Osteocyte (in vitro differentiated cells): ENCODE measurements around the gene CANX. TPM values are rescaled to one million over a fixed set of nuclear protein-coding genes. Genes with fewer than 3 reads are reported as not detected.
A peak's percentile ranks its signal among the peaks of the same experiment; 100 is the strongest.

Experiments used
- DNase-seq: peaks from one replicate; pipeline ENCODE4 v3.0.0; 2021; ENCODE audit warnings: mixed read lengths; ENCODE audit not compliant: unreplicated experiment; ENCODE audit errors: extremely low spot score
- H3K27ac Mint-ChIP-seq: one replicate; pipeline ENCODE4 v1.8.0; 2021; ENCODE audit warnings: mild to moderate bottlenecking, mixed read lengths; ENCODE audit not compliant: unreplicated experiment
- H3K27me3 Mint-ChIP-seq: one replicate; pipeline ENCODE4 v1.8.0; 2021; ENCODE audit warnings: mixed read lengths; ENCODE audit not compliant: unreplicated experiment
- H3K36me3 Mint-ChIP-seq: one replicate; pipeline ENCODE4 v1.8.0; 2021; ENCODE audit warnings: mixed read lengths; ENCODE audit not compliant: unreplicated experiment
- H3K4me1 Mint-ChIP-seq: one replicate; pipeline ENCODE4 v1.8.0; 2021; ENCODE audit warnings: mixed read lengths; ENCODE audit not compliant: unreplicated experiment
- H3K4me3 Mint-ChIP-seq: one replicate; pipeline ENCODE4 v1.8.0; 2021; ENCODE audit warnings: mild to moderate bottlenecking, moderate library complexity, mixed read lengths; ENCODE audit not compliant: unreplicated experiment
- H3K9me3 Mint-ChIP-seq: one replicate; pipeline ENCODE4 v1.8.0; 2021; ENCODE audit warnings: mixed read lengths; ENCODE audit not compliant: unreplicated experiment
- total RNA-seq: library from RNA; stranded (reverse); gene quantifications from 2 replicates; pipeline ENCODE4 v1.2.1, GENCODE V29; 2021
- TF ChIP-seq, protein P1 (sequence below): fragments of 200-600 bp; sonication (generic); IDR thresholded peaks from 2 replicates; pipeline ENCODE4 v1.5.0; 2021; ENCODE audit warnings: antibody characterized with exemption, mild to moderate bottlenecking, moderate library complexity

The CANX gene
- total RNA-seq, 1 donor from 2014 or later = 809 TPM

DNA sequence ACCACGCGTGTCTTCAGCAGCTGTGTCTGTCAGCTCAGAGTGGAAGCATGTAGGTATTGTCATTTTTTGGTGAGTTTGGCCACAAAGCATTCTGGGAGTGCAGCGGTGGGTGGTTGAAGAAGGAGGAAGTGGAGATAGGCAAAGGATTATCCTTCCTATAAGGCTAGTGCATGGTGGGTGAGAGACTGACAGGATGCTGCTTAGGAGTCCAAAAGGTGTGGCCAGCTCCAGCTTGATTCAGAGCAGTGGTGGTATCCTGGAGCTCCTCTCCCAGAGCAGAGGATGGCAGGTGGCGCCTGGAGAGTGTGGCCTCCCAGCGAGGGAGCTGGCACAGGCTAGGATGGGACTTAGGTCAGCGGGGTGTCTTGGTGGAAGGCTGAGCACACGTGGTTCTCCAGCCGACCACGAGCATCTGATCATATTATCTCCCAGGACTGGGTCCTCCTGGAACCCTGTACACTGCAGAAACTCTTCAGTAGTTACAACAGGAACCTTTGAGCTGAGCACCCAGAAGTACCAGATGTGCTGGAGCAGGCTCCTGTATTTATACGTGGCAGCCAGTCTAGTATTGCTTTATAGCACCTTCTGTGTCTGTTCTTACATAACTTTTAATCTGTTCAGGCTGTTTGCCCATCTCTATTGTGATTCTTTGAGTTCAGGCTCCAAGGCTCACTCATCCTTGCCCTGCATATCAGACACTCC, 63.5 kb downstream of the CANX start:
- Mint-ChIP-seq H3K27me3 (no peaks in the 10 kb centered on the region), H3K36me3 (peaks cover 5% of the 10 kb centered on the region), H3K4me3 (no peak overlapping the region), H3K9me3 (no peaks in the 10 kb centered on the region), H3K27ac (peak overlapping the region; percentile 91), H3K4me1 (peaks cover 74% of the 10 kb centered on the region)
- no peak for DNase-seq
- TF ChIP-seq, protein P1, sequence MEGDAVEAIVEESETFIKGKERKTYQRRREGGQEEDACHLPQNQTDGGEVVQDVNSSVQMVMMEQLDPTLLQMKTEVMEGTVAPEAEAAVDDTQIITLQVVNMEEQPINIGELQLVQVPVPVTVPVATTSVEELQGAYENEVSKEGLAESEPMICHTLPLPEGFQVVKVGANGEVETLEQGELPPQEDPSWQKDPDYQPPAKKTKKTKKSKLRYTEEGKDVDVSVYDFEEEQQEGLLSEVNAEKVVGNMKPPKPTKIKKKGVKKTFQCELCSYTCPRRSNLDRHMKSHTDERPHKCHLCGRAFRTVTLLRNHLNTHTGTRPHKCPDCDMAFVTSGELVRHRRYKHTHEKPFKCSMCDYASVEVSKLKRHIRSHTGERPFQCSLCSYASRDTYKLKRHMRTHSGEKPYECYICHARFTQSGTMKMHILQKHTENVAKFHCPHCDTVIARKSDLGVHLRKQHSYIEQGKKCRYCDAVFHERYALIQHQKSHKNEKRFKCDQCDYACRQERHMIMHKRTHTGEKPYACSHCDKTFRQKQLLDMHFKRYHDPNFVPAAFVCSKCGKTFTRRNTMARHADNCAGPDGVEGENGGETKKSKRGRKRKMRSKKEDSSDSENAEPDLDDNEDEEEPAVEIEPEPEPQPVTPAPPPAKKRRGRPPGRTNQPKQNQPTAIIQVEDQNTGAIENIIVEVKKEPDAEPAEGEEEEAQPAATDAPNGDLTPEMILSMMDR = no peak

DNA sequence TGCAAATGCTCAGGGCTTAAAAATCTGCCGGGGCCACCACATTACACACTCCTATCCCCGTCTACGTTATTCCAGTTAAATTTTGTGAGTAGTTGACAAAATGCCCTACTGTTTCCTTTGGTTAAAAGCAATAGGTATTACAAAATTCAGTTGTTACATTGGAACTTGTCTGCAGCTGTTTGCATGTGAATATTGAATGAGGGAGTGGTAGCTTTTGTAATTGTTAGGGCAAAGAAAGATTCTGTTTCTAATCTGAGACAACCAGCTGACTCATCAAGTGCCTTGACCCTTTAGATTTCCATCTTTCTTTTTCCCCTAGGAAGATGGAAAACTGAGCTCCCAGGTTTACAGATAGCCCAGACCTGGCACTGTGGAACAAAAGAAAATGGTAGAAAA, 64.0 kb downstream of the CANX start:
- peaks cover 5% of the 10 kb centered on the region for H3K36me3 Mint-ChIP-seq
- no peak overlapping the region for H3K4me3 Mint-ChIP-seq
- TF ChIP-seq, protein P1 = no peak
- no peaks in the 10 kb centered on the region for H3K9me3 Mint-ChIP-seq
- no peaks in the 10 kb centered on the region for H3K27me3 Mint-ChIP-seq
- H3K27ac Mint-ChIP-seq = peak overlapping the region; percentile 91
- DNase-seq = no peak
- H3K4me1 Mint-ChIP-seq = peaks cover 79% of the 10 kb centered on the region

DNA sequence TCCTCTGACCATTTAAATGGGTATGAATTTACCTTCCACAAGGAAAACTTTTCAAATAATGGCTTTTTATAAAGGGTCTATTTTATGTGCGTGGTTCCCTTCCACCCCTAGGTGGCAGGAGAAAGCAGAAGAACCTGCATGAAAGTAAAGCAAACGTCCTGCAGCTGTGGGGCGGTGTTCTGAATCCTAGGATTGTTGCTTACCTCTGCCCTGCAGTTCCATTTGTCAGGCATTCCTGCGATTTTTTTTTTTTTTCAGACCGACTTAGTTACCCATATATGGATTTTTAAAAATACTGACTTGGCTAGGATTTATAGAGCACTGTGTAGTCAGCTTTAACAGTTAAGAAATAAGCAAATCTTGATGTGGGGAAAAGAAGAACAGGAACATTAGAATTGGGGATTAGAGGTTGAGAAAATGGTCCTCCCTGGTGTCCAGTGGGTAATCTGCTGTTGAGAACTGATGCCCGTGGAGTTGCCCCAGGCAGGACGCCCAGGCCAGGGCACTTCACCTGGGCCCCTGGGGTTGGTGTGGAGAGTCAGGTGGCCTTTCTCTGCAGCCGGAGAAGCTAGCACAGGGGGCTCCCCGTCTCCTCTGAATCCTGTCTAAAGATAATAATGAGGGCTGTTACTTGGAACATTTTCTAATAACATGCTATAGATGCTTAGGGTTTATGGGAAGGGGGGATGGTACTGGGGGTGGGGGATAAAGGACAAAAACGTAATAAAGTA, 64.6 kb downstream of the CANX start:
- H3K27ac Mint-ChIP-seq = peak overlapping the region; percentile 91

DNA sequence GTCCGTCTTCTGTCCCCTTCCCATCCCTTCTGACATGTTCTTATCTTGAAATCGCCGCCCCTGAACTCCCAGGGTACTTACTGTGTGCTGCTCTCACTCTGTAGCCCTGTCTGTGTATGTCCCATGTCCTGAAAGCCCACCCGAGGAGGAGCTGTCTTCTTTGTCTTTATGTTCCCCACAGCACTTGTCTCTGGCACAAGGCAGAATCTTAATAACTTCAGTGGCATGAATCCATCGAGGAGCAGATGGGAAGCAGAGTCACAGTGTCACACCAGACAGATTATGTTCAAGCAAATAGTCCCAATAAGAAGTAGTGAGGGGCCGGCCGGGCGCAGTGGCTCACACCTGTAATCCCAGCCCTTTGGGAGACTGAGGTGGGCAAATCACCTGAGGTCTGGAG, 65.3 kb downstream of the CANX start:
- Mint-ChIP-seq H3K27me3 (no peaks in the 10 kb centered on the region), H3K36me3 (peaks cover 6% of the 10 kb centered on the region), H3K4me3 (no peak overlapping the region), H3K4me1 (peaks cover 79% of the 10 kb centered on the region), H3K9me3 (no peaks in the 10 kb centered on the region), H3K27ac (peak overlapping the region; percentile 91)
- TF ChIP-seq, protein P1 = no peak
- DNase-seq = no peak

More for the DNA sequence above, 64.6 kb downstream of the CANX start:
- Mint-ChIP-seq H3K4me3 (no peak overlapping the region), H3K9me3 (no peaks in the 10 kb centered on the region), H3K27me3 (no peaks in the 10 kb centered on the region), H3K4me1 (peaks cover 81% of the 10 kb centered on the region), H3K36me3 (peaks cover 5% of the 10 kb centered on the region)
- TF ChIP-seq, protein P1 = peak; percentile 91
- no peak for DNase-seq

DNA sequence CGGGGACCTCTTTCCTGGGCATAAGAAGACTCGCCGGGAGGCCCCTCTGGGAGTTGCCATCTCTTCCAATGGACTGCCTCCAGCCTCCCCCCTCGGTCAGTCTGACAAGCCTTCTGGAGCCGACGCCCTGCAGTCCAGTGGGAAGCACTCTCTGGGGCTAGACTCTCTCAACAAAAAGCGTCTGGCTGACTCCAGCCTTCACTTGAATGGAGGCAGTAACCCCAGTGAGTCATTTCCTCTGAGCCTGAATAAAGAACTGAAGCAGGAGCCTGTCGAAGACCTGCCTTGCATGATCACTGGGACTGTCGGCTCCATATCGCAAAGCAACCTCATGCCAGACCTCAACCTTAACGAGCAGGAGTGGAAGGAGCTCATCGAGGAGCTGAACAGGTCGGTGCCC, 66.6 kb downstream of the CANX start:
- Mint-ChIP-seq H3K4me1 (peaks cover 66% of the 10 kb centered on the region), H3K27me3 (no peaks in the 10 kb centered on the region)
- DNase-seq = no peak

More for the DNA sequence above, 66.6 kb downstream of the CANX start:
- no peaks in the 10 kb centered on the region for H3K9me3 Mint-ChIP-seq
- TF ChIP-seq, protein P1 = no peak
- H3K4me3 Mint-ChIP-seq = peak overlapping the region; percentile 27
- H3K27ac Mint-ChIP-seq = peak overlapping the region; percentile 91
- H3K36me3 Mint-ChIP-seq = peaks cover 16% of the 10 kb centered on the region
